Measurements from ENCODE around the gene CFAP74. TPM values are rescaled to one million over a fixed set of nuclear protein-coding genes. Genes with fewer than 3 reads are reported as not detected.

The CFAP74 gene
- total and polyA plus RNA-seq, 3 donors from 2014 or later, result 16.4 to 25.5 (median 24.9) TPM

GRCh38 chr1:1994536-1994935, 9.1 kb downstream of the CFAP74 start:
- DNase-seq, result no peak
- H3K4me3 ChIP-seq, result no peak overlapping the region
- peaks cover 14% of the 10 kb centered on the region for H3K4me1 ChIP-seq
- WGBS, 2 donors, result 80 to 86% methylated on average over 8 of the region's 8 CpGs
- no peaks in the 10 kb centered on the region for H3K9me3 ChIP-seq
- intact Hi-C loops (cut with DNase I; ENCODE audit: low total_unique reads), result no loop called here
- no peak overlapping the region for H3K27ac ChIP-seq
- no peaks in the 10 kb centered on the region for H3K27me3 ChIP-seq
- no peaks in the 10 kb centered on the region for H3K36me3 ChIP-seq (ENCODE audit: low read depth, missing control alignments)
- TF ChIP-seq POLR2A (IDR thresholded peaks at IDR 0.05), result no peak
- TF ChIP-seq CTCF (IDR thresholded peaks at IDR 0.05), result no peak

- 26 to 49% methylated on average over 10 of the region's 10 CpGs for WGBS, 2 donors
- Histone ChIP-seq H3K36me3 (ENCODE audit: low read depth, missing control alignments) (no peaks in the 10 kb centered on the region), H3K27me3 (no peaks in the 10 kb centered on the region), H3K4me3 (no peak overlapping the region), H3K9me3 (no peaks in the 10 kb centered on the region), H3K4me1 (peaks cover 21% of the 10 kb centered on the region), H3K27ac (peak overlapping the region; percentile 52 to 75)
- intact Hi-C loops (cut with DNase I; ENCODE audit: low total_unique reads), result no loop called here
- peak; percentile 58 for DNase-seq
- TF ChIP-seq POLR2A (IDR thresholded peaks at IDR 0.05) (no peak), CTCF (IDR thresholded peaks at IDR 0.05) (no peak)
These were observed 13.4 kb downstream of the CFAP74 start for GRCh38 chr1:1990222-1990621.

GRCh38 chr1:1989789-1990188, 13.8 kb downstream of the CFAP74 start:
- Histone ChIP-seq H3K36me3 (ENCODE audit: low read depth, missing control alignments) (no peaks in the 10 kb centered on the region), H3K4me3 (no peak overlapping the region), H3K27me3 (no peaks in the 10 kb centered on the region), H3K27ac (peak overlapping the region; percentile 52 to 75), H3K9me3 (no peaks in the 10 kb centered on the region), H3K4me1 (peaks cover 21% of the 10 kb centered on the region)
- TF ChIP-seq CTCF (IDR thresholded peaks at IDR 0.05), result no peak
- no peak for TF ChIP-seq POLR2A (IDR thresholded peaks at IDR 0.05)
- intact Hi-C loops (cut with DNase I; ENCODE audit: low total_unique reads), result no loop called here
- WGBS, 2 donors, result 55 to 73% methylated on average over 9 of the region's 9 CpGs
- no peak for DNase-seq

DNA sequence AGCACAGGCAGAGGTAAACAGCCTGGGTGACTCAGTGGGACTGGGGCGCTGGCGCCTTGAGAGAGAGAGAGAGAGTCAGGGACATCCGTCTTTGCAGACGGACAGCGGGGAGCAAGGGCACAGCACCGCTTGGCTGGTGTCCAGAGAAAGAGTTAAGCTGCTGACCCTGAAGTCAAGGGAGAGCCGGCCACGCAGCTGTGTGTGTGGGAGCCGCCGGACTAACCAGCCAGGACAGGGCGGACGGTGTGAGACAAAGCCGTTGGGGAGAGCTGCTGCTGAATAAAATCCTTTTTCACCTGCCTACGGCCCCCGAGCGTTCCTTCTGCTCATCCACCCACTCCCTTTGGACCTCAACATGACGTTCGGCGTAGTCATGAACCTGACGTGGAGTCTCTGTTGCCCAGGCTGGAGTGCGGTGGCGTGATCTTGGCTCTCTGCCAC, 14.5 kb downstream of the CFAP74 start:
- H3K4me1 ChIP-seq, result peaks cover 21% of the 10 kb centered on the region
- H3K27ac ChIP-seq, result peak overlapping the region; percentile 52 to 75
- H3K27me3 ChIP-seq, result no peaks in the 10 kb centered on the region
- no peaks in the 10 kb centered on the region for H3K9me3 ChIP-seq
- intact Hi-C loops (cut with DNase I; ENCODE audit: low total_unique reads), result no loop called here
- TF ChIP-seq CTCF (IDR thresholded peaks at IDR 0.05), result no peak
- TF ChIP-seq POLR2A (IDR thresholded peaks at IDR 0.05), result no peak
- no peaks in the 10 kb centered on the region for H3K36me3 ChIP-seq (ENCODE audit: low read depth, missing control alignments)
- peak; percentile 93 for DNase-seq
- WGBS, 2 donors, result 28 to 47% methylated on average over 22 of the region's 22 CpGs
- no peak overlapping the region for H3K4me3 ChIP-seq

All from testis (tissue), 3 donors.